GM12891 (cell line): ENCODE results near the gene STRADA. TPM values are rescaled to one million over a fixed set of nuclear protein-coding genes. Genes with fewer than 3 reads are reported as not detected.

Source experiments
- DNase-seq: peaks from one replicate; pipeline ENCODE4 v3.0.0; 2011; ENCODE audit warnings: low spot score; ENCODE audit not compliant: insufficient read length
- FAIRE-seq: peaks from 2 replicates; lab custom pipeline; 2011; peaks lifted over from hg19 to GRCh38; lab: Jason Lieb, UNC
- PAX5 ChIP-seq: IDR thresholded peaks from 2 replicates; pipeline ENCODE4 v1.6.1; 2011; ENCODE audit warnings: low read length, moderate library complexity, mild to moderate bottlenecking; ENCODE audit not compliant: insufficient read depth, severe bottlenecking
- POLR2A ChIP-seq: IDR thresholded peaks from 2 replicates; pipeline ENCODE4 v1.6.1; 2011; ENCODE audit warnings: low read depth, low read length, control low read depth
- POLR2AphosphoS5 ChIP-seq: IDR thresholded peaks from 2 replicates; pipeline ENCODE4 v1.6.1; 2011; ENCODE audit warnings: low read depth, low read length, control low read depth
- POU2F2 ChIP-seq: IDR thresholded peaks from 2 replicates; pipeline ENCODE4 v1.6.1; 2011; ENCODE audit warnings: low read depth, mild to moderate bottlenecking, control low read depth, low read length, moderate library complexity
- SPI1 ChIP-seq: IDR thresholded peaks from 2 replicates; pipeline ENCODE4 v1.6.1; 2011; ENCODE audit warnings: low read depth, low read length, control low read depth
- TAF1 ChIP-seq: IDR thresholded peaks from 2 replicates; pipeline ENCODE4 v1.6.1; 2011; ENCODE audit warnings: low read depth, low read length, control low read depth
- polyA plus RNA-seq: library from polyadenylated mRNA; unstranded; fragments of >200 nt; gene quantifications from one replicate; pipeline ENCODE4 v1.2.1, GENCODE V29; 2012; ENCODE audit warnings: low read depth, missing spikeins, inconsistent platforms; ENCODE audit not compliant: missing spikeins

Gene STRADA
- 39.0 TPM for polyA plus RNA-seq

GRCh38 chr17:63741408-63742173 lies at the start of gene STRADA:
STRADA (minus strand) TSS chr17:63741799; CDS start chr17:63728369, 13,430 bp downstream.
- DNase-seq (peak; percentile 84), FAIRE-seq (peak; percentile 96)
- peak; percentile 88 for TF ChIP-seq POLR2AphosphoS5
- peak; percentile 66 for TF ChIP-seq TAF1
- TF ChIP-seq POU2F2, result peak; percentile 28; the same call in 1 of the 2 replicates
- TF ChIP-seq PAX5, result no peak
- peak; percentile 97 for TF ChIP-seq POLR2A
- TF ChIP-seq SPI1, result peak; percentile 94

GRCh38 chr17:63790057-63790456 lies 48.5 kb upstream of the STRADA start:
- FAIRE-seq (no peak), DNase-seq (no peak)
- TF ChIP-seq PAX5, result no peak
- no peak for TF ChIP-seq POU2F2
- TF ChIP-seq POLR2A, result no peak
- TF ChIP-seq POLR2AphosphoS5, result no peak
- no peak for TF ChIP-seq SPI1
- TF ChIP-seq TAF1, result no peak

- TF ChIP-seq TAF1 (no peak), POLR2AphosphoS5 (no peak), POU2F2 (no peak), POLR2A (no peak), SPI1 (no peak), PAX5 (no peak)
- FAIRE-seq (no peak), DNase-seq (no peak)
Measured at GRCh38 chr17:63786971-63787711, 45.5 kb upstream of the STRADA start.

GRCh38 chr17:63786117-63786516 lies 44.5 kb upstream of the STRADA start:
- FAIRE-seq, result no peak
- TF ChIP-seq POU2F2 (no peak), SPI1 (no peak), POLR2AphosphoS5 (no peak)
- DNase-seq, result no peak

GRCh38 chr17:63785556-63785955 lies 44.0 kb upstream of the STRADA start:
- no peak for TF ChIP-seq SPI1
- TF ChIP-seq POLR2AphosphoS5, result no peak
- TF ChIP-seq POLR2A, result no peak
- TF ChIP-seq POU2F2, result no peak
- no peak for TF ChIP-seq PAX5
- no peak for TF ChIP-seq TAF1
- DNase-seq (no peak), FAIRE-seq (no peak)

- FAIRE-seq (no peak), DNase-seq (no peak)
- TF ChIP-seq SPI1 (no peak), PAX5 (no peak), POLR2A (no peak), POLR2AphosphoS5 (no peak), TAF1 (no peak), POU2F2 (no peak)
Measured at GRCh38 chr17:63783522-63783921, 41.9 kb upstream of the STRADA start.

- FAIRE-seq (no peak), DNase-seq (no peak)
- no peak for TF ChIP-seq POLR2A
- no peak for TF ChIP-seq SPI1
- TF ChIP-seq PAX5, result no peak
- no peak for TF ChIP-seq POU2F2
- no peak for TF ChIP-seq TAF1
- TF ChIP-seq POLR2AphosphoS5, result no peak
Measured at GRCh38 chr17:63780928-63781327, 39.3 kb upstream of the STRADA start.

GRCh38 chr17:63780507-63780906 lies 38.9 kb upstream of the STRADA start:
- no peak for TF ChIP-seq PAX5
- TF ChIP-seq TAF1, result no peak
- TF ChIP-seq POU2F2, result no peak
- no peak for TF ChIP-seq POLR2AphosphoS5
- TF ChIP-seq SPI1, result no peak
- TF ChIP-seq POLR2A, result no peak
- no peak for DNase-seq
- FAIRE-seq, result no peak

GRCh38 chr17:63775420-63775819 lies 33.8 kb upstream of the STRADA start:
- FAIRE-seq, result no peak
- TF ChIP-seq POU2F2, result no peak
- TF ChIP-seq POLR2A, result no peak
- TF ChIP-seq PAX5, result no peak
- TF ChIP-seq TAF1, result no peak
- no peak for TF ChIP-seq SPI1
- TF ChIP-seq POLR2AphosphoS5, result no peak
- no peak for DNase-seq
